Osteoblast (primary cell): ENCODE data around the gene C9orf43. TPM values are rescaled to one million over a fixed set of nuclear protein-coding genes. Genes with fewer than 3 reads are reported as not detected.

Experiments used
- DNase-seq: peaks from one replicate; pipeline ENCODE4 v3.0.0; 2011; ENCODE audit warnings: low spot score, mixed read lengths; ENCODE audit not compliant: insufficient read length; ENCODE audit errors: missing footprints
- H2AFZ ChIP-seq: 2 replicates; pipeline ENCODE4 v1.6.0; 2011; ENCODE audit warnings: mild to moderate bottlenecking, low read length
- H3K27ac ChIP-seq: 2 replicates; pipeline ENCODE4 v1.5.1; 2011; ENCODE audit warnings: mild to moderate bottlenecking, low read depth, low read length, moderate library complexity
- H3K27me3 ChIP-seq: 2 replicates; pipeline ENCODE4 v1.6.0; 2012; ENCODE audit warnings: mild to moderate bottlenecking, control low read depth, inconsistent platforms, low read length, moderate library complexity; ENCODE audit not compliant: insufficient read depth
- H3K36me3 ChIP-seq: 2 replicates; pipeline ENCODE4 v1.5.1; 2011; ENCODE audit warnings: mild to moderate bottlenecking, low read length, control low read depth, moderate library complexity; ENCODE audit not compliant: insufficient read depth
- H3K4me1 ChIP-seq: 2 replicates; pipeline ENCODE4 v1.5.1; 2011; ENCODE audit warnings: mild to moderate bottlenecking, low read length, control low read depth, moderate library complexity; ENCODE audit not compliant: insufficient read depth
- H3K4me2 ChIP-seq: 2 replicates; pipeline ENCODE4 v1.6.0; 2011; ENCODE audit warnings: mild to moderate bottlenecking, low read length; ENCODE audit not compliant: insufficient read depth
- H3K4me3 ChIP-seq: fragments of 200-600 bp; sonication (generic); 3 replicates; pipeline ENCODE4 v1.5.1; 2012; ENCODE audit warnings: mild to moderate bottlenecking, low read length, inconsistent platforms; ENCODE audit not compliant: insufficient read depth
- H3K79me2 ChIP-seq: 2 replicates; pipeline ENCODE4 v1.6.0; 2012; ENCODE audit warnings: mild to moderate bottlenecking, low read length, control low read depth, inconsistent platforms; ENCODE audit not compliant: insufficient read depth
- H3K9me3 ChIP-seq: 2 replicates; pipeline ENCODE4 v1.5.1; 2011; ENCODE audit warnings: low read depth, low read length, control low read depth
- H4K20me1 ChIP-seq: 2 replicates; pipeline ENCODE4 v1.6.0; 2012; ENCODE audit warnings: mild to moderate bottlenecking, low read length, control low read depth; ENCODE audit not compliant: insufficient read depth
- CTCF ChIP-seq: IDR thresholded peaks from 2 replicates; pipeline ENCODE4 v1.5.1; 2011; ENCODE audit warnings: mild to moderate bottlenecking, low read depth, low read length, moderate library complexity; ENCODE audit errors: extremely low read depth
- total RNA-seq: library from RNA; depleted of rRNA; stranded (reverse); fragments of >200 nt; gene quantifications from 2 replicates; pipeline ENCODE4 v1.2.3, GENCODE V29; 2012

The C9orf43 gene
- total RNA-seq, 1 donor: 0.36 TPM

- no peaks in the 10 kb centered on the region for H3K27me3 ChIP-seq
- no peak for TF ChIP-seq CTCF
- H3K9me3 ChIP-seq: no peaks in the 10 kb centered on the region
- peaks cover 5% of the 10 kb centered on the region for H3K79me2 ChIP-seq
- H3K36me3 ChIP-seq: peaks cover 14% of the 10 kb centered on the region
- no peak overlapping the region for H3K27ac ChIP-seq
- no peak for DNase-seq
- no peaks in the 10 kb centered on the region for H4K20me1 ChIP-seq
- no peak overlapping the region for H3K4me2 ChIP-seq
- no peaks in the 10 kb centered on the region for H3K4me1 ChIP-seq
- H2AFZ ChIP-seq: no peak overlapping the region
- H3K4me3 ChIP-seq: no peak overlapping the region
Observed at GRCh38 chr9:113391917-113392316, 18.6 kb upstream of the C9orf43 start.

- H4K20me1 ChIP-seq: no peaks in the 10 kb centered on the region
- H3K4me3 ChIP-seq: no peak overlapping the region
- H3K4me1 ChIP-seq: peaks cover 10% of the 10 kb centered on the region
- no peak overlapping the region for H3K27ac ChIP-seq
- peaks cover 14% of the 10 kb centered on the region for H3K36me3 ChIP-seq
- H3K79me2 ChIP-seq: peaks cover 8% of the 10 kb centered on the region
- H3K4me2 ChIP-seq: no peak overlapping the region
- no peak overlapping the region for H2AFZ ChIP-seq
- no peak for TF ChIP-seq CTCF
- H3K27me3 ChIP-seq: no peaks in the 10 kb centered on the region
- no peaks in the 10 kb centered on the region for H3K9me3 ChIP-seq
- no peak for DNase-seq
Observed at GRCh38 chr9:113393281-113393680, 17.3 kb upstream of the C9orf43 start.

- Histone ChIP-seq H3K4me3 (no peak overlapping the region), H3K4me2 (no peak overlapping the region)
Observed at GRCh38 chr9:113395000-113395861, 15.3 kb upstream of the C9orf43 start.

More at GRCh38 chr9:113395000-113395861, 15.3 kb upstream of the C9orf43 start:
- DNase-seq: no peak
- Histone ChIP-seq H3K9me3 (no peaks in the 10 kb centered on the region), H2AFZ (no peak overlapping the region), H3K27me3 (no peaks in the 10 kb centered on the region), H4K20me1 (peaks cover 5% of the 10 kb centered on the region), H3K79me2 (peaks cover 14% of the 10 kb centered on the region), H3K27ac (no peak overlapping the region), H3K4me1 (peaks cover 22% of the 10 kb centered on the region), H3K36me3 (peaks cover 6% of the 10 kb centered on the region)
- TF ChIP-seq CTCF: no peak
